ENCODE data around the gene DCTD.

The DCTD gene

DNA sequence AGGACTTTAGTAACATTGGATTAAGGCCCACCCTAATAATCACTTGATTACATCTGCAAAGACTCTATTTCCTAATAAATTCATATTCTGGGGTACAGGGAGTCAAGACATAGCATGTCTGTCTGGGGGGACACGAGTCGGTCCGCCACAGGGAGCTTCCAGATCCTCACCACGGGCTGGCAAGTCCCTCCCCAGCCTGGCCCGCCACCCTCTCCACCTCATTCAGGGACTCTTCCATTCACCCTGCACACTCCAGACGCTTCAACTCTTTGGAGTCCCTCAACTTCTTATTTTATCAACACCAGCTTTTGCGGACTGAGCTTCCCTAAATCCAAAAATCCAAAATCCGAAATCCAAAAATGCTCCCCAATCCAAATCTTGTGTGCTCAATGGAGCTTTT, 71.2 kb downstream of the DCTD start:
- TF ChIP-seq TAF1 (IDR thresholded peaks at IDR 0.05; ENCODE audit: borderline replicate concordance, low read depth, low read length) = no peak
- no peak for TF ChIP-seq POLR2AphosphoS5 (IDR thresholded peaks at IDR 0.05; ENCODE audit: low read depth, low read length)
- no peak for TF ChIP-seq POLR2A (IDR thresholded peaks at IDR 0.05; ENCODE audit: low read depth, low read length)
- DNase-seq (ENCODE audit: insufficient read length) (no peak), FAIRE-seq (no peak)

DNA sequence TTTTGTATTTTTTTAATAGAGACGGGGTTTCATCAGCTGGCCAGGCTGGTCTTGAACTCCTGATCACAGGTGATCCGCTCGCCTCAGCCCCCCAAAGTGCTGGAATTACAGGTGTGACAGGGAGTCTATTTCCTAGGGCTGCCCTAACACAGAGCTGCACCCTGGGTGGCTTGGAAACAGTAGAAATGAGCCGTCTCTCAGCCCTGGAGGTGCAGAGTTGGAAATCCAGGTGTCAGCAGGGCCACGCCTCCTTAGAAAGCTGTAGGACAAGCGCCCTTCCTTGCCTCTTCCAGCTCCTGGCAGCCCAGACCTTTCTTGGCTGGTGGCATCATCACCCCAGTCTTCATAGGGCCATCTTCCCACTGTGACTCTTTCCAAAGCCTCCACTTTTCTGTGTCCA, 71.6 kb downstream of the DCTD start:
- TF ChIP-seq TAF1 (IDR thresholded peaks at IDR 0.05; ENCODE audit: borderline replicate concordance, low read depth, low read length) (no peak), POLR2AphosphoS5 (IDR thresholded peaks at IDR 0.05; ENCODE audit: low read depth, low read length) (no peak), POLR2A (IDR thresholded peaks at IDR 0.05; ENCODE audit: low read depth, low read length) (no peak)
- FAIRE-seq = no peak
- DNase-seq (ENCODE audit: insufficient read length) = no peak

DNA sequence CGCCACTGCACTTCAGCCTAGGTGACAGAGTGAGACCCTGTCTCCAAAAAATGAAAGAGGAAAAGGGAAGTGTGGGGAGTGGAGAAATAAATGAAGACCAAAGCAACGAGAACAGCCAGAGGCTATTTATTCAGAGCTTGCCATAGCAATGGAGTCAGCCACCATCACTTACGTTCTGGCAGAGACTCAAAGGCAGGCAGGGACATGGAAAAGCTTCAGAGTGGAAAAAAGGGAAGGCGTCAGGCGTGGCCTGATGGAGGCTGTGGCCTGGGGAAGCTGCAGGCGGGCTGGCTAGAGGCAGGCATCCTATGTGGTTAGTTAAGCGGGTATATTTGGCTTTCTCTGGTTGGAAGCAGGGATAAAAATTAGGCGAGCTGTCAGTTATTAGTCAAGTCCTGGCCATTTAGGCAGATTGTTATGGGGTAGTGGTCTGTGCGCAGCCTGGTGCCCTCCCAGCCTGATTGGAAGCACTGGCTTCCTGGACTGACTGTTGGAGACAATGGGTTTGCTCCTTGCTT, 73.3 kb downstream of the DCTD start:
- FAIRE-seq (no peak), DNase-seq (ENCODE audit: insufficient read length) (no peak)
- TF ChIP-seq POLR2AphosphoS5 (IDR thresholded peaks at IDR 0.05; ENCODE audit: low read depth, low read length) = no peak
- TF ChIP-seq POLR2A (IDR thresholded peaks at IDR 0.05; ENCODE audit: low read depth, low read length) = no peak
- TF ChIP-seq TAF1 (IDR thresholded peaks at IDR 0.05; ENCODE audit: borderline replicate concordance, low read depth, low read length) = no peak

DNA sequence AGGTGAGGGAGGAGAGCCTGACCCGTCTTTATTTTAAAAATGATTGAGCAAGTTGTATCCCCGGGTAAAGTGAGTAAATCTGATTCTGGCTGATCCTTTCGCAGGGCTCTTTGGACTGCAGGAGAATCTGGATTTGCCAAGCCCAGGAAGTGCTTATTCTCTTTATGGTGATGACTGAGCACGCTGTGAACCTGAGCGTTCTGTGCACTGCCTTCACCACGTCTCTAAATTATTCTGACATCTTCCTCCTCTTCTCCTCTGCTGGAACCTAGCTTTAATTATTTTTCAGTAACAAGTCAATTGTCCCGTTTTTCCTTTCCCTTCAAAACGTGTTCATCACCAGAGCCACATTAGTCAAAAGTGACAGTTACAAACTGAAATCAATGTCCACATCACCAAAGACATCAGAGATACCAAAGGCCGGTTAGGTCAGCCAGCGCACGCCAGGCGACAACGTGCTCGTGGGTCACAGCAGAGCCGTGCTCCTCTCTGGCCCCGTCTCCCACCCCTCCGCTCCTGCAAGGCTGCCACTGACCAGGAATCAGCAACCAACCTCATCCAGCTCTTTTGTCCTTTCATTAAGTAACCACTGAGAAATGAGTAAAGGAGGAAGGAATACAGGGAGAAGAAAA, 74.3 kb downstream of the DCTD start:
- no peak for TF ChIP-seq POLR2A (IDR thresholded peaks at IDR 0.05; ENCODE audit: low read depth, low read length)
- no peak for TF ChIP-seq POLR2AphosphoS5 (IDR thresholded peaks at IDR 0.05; ENCODE audit: low read depth, low read length)
- no peak for TF ChIP-seq TAF1 (IDR thresholded peaks at IDR 0.05; ENCODE audit: borderline replicate concordance, low read depth, low read length)
- FAIRE-seq (no peak), DNase-seq (ENCODE audit: insufficient read length) (no peak)

DNA sequence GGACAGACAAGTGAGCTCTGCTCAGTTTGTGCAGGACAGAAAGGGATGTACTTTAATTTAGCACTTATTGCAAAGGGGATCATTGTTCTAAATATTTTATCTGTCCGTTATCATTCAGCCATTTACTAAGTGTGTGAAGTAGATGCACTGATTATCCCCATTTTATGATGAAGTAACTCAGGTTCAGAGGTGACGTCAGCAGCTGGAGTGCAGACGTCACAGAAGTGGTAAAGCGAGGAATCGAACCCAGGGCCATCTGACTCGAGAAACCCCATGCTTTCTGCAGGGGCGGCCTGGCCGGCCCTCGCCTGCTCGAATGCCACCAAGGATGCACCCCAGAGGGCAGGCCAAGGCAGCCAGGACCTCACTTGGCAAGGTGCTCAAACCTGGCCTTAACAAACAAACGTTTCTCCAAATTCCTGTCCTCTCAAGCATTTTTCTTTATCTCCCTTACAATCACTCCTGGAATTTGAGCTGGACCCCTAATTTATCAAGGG, 75.0 kb downstream of the DCTD start:
- no peak for DNase-seq (ENCODE audit: insufficient read length)
- TF ChIP-seq POLR2AphosphoS5 (IDR thresholded peaks at IDR 0.05; ENCODE audit: low read depth, low read length) = no peak
- no peak for TF ChIP-seq TAF1 (IDR thresholded peaks at IDR 0.05; ENCODE audit: borderline replicate concordance, low read depth, low read length)
- no peak for TF ChIP-seq POLR2A (IDR thresholded peaks at IDR 0.05; ENCODE audit: low read depth, low read length)
- FAIRE-seq = no peak

DNA sequence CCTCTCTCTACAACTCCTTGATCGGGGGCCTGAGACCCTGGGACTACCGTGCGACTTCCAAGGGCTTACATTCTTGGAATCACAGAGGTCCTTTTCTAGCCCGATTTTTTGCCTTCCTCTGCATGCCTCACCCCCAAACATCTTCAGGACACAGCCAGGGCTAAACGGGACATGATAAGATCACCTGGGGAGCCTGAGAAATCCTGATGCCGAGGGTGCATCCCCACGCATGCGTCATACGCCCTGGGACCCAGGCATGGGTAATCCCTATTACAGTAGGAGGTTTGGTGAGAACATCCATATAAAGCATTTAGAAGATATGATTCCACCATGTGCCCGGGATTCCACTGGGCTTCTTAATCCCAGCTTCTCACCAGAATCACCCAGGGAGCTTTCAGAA, 77.1 kb downstream of the DCTD start:
- no peak for TF ChIP-seq POLR2A (IDR thresholded peaks at IDR 0.05; ENCODE audit: low read depth, low read length)
- TF ChIP-seq POLR2AphosphoS5 (IDR thresholded peaks at IDR 0.05; ENCODE audit: low read depth, low read length) = no peak
- TF ChIP-seq TAF1 (IDR thresholded peaks at IDR 0.05; ENCODE audit: borderline replicate concordance, low read depth, low read length) = no peak
- FAIRE-seq (no peak), DNase-seq (ENCODE audit: insufficient read length) (no peak)
